NK-92 (cell line): ENCODE measurements around the gene NCK2.

ENCODE experiments used
- DNase-seq: peaks from one replicate; lab custom pipeline; 2025; ENCODE audit not compliant: unreplicated experiment; lab: John Stamatoyannopoulos, UW

The NCK2 gene

DNA sequence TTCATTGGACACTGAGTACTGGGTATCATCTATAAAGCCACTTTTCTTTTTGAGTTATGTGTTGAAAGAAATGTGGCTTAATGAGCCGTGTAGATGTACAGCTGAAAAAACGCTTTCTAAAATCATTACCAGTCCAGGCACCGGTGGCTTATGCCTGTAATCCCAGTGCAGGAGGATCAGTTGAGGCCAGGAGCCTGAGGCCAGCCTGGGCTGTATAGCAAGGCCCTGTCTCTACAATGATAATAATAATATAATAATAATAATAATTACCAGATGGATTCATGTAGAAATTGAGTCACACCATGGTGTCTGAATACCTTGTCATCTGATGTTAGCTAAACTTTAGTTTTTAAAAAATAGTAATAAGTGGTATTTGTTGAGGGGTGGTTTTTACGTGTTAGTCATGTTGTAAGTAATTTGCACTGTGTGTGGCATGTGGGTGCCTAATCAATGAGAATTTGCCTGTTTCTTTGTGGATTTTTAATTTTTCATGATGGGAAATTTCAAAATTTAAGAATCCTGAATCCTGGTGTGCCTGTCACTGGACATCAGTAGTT, 30.1 kb downstream of the NCK2 start:
- DNase-seq = no peak

DNA sequence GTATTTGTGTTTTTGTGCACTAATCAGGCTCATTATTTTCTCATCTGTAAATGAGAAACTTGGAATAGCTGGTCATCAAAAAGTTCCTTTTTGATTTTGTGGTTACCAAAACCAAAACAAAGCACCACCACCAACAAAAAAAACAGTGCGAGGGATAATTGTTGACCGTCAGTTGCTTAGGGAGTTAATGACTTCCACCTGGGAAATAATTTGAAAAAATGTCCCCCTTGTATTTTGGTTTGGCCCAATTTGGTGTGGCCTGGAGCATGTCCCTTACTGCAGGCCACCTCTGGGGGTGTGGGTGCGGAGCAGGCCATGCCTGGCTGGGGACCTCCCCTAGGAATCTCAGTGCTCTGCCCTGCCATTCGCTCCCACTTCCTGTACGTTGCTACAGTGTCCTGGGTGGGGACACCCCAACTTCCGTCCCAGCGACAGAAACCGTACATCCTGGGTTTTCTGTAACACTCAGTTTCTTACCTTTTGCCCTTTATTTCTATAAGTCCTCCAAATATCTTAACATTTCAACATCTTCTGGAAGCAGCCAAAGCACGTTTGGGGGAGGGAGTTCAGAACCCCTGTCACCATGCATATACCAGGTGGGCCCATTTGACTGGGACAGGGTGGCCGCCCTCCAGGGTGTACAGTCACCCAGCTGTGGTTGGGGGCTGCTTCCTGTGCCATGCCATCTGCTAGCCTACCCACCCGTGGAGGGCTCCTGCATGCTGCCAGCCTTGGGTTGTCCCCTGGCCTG, 31.3 kb downstream of the NCK2 start:
- DNase-seq = no peak

DNA sequence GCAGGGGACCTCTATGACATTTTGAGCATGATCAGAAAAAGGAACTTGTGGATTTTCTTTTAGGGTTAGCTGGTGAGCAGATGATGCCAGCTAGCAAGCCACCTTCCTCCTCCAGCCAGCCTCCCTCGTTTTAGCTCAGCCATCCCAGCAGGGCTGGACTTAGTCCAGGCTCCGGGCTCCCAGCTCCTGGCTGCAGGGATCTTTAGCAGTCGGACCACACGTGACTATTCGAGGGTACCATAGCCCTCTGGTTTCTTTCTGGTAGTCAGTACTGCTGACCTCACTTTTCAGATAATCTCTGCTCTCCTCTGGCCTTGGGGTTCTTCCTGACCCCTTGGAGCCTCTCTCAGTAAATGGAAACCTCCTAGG, 31.8 kb downstream of the NCK2 start:
- DNase-seq = no peak

DNA sequence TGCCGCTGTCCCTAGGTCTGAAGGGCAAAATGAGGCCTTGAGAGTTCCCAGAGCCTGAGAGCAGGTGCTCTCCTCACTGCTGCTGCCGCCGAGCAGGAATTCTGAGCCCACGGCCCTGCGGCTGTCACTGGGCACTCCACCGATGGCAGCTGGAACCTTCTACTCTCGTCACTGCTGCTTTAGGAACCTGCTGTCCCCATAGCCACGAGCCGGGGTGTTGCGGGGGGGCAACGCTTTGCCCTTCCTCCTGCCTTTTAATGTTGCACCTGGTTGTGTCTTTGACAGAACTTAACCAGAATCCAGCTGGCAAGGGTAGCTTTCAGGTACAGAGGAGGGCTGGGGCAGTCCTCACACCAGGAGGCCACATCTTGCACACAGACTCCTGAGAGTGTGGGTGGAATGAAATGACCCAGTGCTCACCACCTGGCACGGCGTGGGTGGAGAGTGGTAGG, 32.3 kb downstream of the NCK2 start:
- DNase-seq = no peak

DNA sequence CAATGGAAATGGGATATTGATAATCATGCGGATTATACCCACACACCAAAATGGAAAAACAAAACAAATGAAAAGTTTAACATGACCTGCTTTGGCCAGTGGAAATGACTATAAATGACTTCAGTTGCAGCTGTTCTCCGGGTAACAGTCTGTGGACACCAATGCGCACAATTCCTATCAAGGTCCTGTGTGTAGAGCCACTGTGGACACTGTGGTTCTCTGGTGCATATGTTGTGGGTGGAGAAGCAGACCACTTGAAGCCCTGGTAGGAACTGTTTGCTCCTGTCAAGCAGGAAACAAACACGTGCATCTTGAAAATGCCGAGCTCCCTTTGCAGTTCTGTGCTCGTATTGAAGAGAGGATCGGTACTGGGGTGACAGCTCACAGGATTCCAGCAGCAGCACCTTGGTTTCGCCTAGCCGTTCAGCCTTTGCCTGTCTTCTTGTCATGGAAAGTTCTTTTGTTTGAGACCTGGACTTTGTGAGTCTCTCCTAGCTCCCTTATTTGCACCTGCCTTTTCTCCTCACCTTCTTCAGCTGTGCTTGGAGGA, 32.9 kb downstream of the NCK2 start:
- no peak for DNase-seq

DNA sequence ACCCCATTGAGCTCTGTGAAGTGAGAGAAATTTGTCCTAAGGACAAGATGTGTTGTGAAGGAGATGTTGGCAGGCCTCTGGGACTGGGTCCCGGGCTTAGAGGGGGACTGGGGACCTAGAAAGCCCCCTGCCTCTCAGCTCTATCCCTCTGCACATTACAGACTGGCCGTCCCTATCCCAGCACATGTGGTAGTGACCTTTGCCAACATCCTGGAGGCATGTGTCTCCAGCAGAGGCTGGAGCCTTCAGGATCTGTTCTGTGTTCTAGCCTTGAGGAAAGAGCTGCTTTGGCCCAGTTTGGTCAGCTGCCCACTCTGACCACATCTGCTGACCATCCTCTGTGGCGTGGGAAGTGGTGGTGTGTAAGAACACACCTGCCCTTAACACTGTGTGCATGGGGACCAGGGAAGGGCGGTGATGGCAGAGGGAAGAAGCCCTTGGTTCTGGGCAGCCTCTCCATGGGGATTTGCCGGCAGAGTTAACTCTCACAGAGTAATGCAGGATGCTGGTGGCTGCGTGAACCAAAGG, 33.4 kb downstream of the NCK2 start:
- no peak for DNase-seq

DNA sequence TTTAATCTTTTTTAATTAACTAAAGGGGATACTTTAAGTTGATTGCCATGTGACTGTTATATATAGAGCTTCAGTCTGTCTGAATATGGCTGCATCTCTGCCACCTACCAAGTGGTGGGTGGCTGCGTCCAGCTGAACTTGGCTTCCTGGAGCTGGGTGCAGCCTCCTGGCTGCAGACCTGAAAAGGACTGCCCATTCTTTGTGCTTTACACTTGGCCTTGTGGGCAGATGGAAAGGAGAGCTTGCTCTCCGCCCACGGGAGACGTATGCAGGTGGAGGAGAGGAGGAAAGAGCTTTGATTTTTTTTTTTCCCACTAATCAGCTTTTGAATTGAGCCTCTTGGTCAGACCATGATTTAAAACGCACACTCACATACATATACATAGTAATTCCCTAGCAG, 34.7 kb downstream of the NCK2 start:
- DNase-seq = no peak

DNA sequence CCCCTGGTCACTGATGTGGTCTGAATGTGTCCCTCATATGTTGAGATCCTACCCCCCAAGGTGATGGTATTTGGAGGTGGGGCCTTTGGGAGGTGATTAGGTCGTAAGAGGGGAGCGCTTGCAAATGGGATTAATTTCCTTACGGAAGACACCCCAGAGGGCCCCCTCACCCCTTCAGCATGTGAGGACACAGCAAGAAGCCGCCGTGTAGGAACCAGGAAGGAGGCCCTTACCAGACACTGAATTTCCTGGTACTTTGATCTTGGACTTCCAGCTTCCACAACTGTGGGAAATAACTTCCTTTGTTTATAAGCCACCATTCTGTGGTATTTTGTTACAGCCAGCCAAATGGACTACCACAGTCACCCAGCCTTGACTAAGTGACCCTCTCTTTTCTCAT, 35.9 kb downstream of the NCK2 start:
- no peak for DNase-seq

DNA sequence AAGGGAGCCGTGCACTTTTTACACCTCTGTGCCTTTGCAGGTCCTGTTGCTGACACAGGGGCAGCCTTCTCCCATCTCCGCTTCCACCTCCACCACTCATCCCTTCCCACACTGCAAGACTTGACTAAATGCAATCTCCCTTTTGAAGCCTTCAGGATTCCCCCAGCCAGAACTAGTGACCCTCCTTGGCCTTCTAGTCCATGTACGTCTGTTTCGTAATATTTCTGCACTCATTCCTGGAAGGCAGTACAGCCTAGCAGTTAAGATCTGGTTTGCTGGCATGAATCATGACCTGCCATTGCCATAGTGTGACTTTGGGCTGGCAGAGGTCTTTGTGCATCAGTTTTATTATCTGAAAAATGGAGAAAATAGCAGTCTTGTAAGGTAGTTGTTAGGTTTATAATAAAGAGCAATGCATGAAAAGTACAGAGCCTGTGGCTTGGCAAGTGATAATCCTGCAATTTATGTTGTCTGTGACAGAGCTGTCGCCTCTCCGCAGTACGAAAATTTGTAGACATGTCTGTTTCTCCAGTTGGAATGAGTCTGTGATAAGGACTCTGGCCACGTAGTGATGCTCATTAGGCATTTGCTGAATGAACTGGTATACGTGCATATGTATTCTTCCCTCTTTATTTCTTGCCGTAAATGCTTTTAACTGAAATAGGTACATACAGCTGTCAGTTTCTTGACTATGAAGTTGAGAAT, 36.7 kb downstream of the NCK2 start:
- DNase-seq = no peak

DNA sequence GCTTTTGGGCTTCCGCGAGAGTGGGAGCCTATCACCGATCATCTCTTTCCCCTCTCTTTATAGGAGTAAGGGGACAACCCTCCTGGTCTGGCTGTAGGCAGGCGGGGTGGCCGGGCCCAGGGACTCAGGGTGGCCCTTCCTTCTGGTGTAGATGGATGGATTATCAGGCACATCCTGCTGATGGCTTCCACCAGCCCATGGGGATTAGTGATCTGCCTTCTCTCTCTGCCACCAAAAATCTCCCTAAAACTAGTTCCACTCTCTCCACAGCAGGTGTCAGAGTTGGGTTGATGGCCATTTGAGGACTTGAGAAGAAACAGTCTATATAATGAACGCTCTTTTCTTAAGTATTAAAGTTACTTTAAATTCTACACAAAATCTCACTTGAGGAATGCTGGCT, 37.4 kb downstream of the NCK2 start:
- no peak for DNase-seq

DNA sequence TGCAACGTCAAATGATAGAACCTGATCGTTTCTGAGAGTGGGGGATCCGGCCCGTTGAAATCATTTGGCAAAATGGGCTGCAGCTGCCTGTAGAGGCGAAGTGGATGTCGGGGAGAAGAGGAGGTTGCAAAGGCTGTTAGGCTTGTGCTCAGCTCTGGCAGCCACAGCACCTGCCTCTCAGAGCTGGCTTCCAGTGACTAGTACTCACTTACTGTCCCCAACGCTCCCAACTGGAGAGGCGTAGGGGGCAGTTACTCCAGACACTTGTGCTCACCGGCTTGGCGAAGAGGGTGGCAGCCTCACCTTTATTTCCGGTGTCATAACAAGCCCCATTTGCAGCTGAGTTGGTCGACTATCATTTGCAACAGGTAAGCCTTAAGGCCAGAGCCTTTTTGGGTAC, 37.9 kb downstream of the NCK2 start:
- DNase-seq = no peak

DNA sequence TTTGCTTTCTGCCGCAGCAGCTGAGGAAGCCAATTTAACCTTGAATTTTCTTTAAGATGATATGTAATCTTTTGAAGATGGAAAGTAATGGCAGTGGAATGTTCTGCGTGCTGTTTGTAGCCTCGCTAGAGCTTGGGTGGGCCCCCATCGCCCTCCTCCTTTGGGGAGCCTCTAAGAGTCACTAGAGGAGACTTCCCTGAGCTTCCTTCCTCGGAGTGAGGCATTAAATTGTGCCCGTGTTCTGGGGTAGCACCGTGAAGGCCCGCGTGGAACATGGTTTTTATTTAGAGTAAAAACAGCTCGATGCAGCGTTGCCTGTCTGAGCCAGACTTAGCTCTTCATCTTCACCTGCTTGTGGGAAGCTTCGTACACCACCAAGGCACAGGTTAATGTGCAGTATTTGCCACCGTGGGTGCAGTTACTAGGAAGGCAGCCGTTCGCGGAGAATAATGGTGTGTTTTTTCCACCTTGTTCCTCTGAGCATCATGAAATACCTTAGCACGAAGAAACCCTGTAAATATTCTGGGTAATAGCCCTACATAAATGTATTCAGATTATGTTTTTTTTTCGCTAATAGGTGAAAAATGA, 38.5 kb downstream of the NCK2 start:
- no peak for DNase-seq

DNA sequence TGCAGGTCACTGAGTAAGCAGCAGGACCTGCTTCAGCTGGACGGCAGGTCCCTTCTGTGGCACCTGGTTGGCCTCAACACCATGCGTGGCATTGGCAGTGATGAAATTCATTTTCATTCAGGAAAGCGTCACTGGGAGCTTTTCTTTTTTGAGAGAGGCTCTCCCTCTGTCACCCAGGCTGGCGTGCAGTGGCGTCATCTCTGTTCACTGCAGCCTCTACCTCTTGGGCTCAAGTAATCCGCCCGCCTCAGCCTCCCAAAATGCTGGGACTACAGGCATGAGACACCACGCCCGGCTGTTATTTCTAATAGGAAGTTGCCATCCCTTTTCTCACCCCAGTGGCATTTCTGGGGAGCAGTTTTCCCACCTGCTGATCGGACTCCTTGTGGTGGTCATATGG, 39.3 kb downstream of the NCK2 start:
- no peak for DNase-seq

DNA sequence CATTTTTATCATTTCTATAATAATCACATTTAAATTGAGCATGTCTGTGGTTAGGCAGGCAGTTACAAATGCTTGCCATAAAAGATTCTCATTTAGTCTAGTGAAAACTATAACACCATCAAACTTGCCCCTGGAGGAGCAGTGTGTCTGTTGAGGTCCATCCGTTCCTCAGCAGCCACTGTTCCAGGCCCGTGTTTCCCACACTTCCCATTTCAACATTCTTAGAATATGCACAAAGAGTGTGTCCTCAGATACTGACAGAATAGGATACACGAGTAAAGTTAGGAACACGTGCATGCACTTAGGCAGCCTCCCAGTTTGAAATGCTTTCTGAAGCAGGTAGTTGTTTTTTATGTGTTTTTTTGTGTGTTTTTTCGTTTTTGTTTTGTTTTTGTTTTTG, 39.9 kb downstream of the NCK2 start:
- DNase-seq = no peak

DNA sequence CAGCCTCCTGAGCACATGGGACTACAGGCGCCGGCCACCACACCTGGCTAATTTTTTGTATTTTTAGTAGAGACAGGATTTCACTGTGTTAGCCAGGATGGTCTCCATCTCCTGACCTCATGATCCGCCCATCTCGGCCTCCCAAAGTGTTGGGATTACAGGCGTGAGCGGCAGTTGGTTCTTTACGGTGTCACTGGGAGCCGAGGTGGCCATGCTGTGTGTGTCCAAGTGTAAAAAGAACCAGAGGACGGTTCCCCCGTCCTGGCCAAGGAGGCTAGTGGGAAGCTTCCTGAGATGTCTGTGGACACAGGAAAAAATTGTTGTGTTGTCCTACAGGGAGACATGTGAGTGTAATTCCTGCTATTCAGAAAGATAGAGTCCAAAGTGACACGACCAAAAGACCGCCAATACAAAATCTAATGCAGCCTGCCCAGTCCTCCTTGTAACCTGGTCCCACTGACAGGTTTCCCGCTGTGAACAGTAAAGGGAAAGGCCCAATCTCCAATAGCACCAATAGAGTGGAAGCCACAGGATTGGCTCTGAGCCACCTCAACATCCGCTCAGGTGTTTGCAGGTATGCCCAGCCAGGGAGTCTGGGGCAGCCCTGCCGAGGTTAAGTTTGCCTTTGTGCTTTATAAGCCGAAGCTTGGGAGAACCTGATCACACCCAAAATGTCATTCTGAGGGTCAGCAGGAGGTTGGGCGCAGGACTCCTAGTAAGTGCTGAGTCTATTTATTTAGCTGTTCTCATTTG, 40.6 kb downstream of the NCK2 start:
- no peak for DNase-seq

DNA sequence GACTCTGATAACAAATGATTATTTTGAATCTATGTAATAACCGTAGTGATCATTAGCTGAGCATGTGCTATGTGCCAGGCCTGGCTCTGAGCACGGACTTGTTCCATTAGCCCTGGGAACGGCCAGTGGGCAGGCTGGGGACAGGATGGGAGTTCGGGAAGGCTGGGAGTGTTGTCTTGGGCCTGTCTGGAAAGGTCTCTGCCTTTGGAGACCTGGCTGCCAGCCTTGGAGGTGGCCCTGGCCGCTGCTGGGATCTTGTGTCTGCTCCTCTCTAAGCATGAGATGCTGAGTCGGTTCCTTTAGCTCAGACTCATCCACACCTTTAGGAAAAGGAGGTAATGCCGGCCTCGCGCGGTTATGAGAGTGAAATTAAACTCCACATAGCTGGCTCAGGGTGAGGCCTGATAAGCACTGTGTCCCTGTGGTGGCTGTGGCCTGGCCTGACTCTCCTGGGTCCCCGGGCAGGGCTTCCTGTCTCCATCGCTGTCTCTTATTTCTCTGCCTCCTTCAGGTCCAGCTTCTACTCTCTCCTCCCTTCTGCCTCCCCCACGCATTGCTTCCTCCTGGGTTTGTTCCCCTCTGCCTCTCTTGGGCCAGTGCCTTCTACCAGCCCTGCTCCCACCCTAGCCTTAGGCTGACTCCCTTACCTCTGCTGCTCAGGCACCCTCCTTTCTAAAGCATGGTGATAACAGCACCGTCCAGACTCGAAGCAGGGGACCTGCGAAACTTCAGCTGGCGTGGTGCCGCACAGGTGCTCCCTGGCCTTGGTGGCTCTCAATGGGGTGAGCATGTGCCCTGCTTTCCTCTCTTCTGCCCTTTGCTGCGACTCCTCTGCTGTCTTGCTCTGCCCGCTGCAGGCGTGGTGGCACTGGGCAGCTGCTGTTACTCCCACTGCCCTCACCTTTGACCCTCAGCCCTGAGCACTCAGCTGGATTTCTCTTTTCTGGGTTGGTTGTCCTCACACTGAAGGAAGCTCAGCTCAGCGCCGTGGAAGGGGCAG, 41.8 kb downstream of the NCK2 start:
- no peak for DNase-seq

DNA sequence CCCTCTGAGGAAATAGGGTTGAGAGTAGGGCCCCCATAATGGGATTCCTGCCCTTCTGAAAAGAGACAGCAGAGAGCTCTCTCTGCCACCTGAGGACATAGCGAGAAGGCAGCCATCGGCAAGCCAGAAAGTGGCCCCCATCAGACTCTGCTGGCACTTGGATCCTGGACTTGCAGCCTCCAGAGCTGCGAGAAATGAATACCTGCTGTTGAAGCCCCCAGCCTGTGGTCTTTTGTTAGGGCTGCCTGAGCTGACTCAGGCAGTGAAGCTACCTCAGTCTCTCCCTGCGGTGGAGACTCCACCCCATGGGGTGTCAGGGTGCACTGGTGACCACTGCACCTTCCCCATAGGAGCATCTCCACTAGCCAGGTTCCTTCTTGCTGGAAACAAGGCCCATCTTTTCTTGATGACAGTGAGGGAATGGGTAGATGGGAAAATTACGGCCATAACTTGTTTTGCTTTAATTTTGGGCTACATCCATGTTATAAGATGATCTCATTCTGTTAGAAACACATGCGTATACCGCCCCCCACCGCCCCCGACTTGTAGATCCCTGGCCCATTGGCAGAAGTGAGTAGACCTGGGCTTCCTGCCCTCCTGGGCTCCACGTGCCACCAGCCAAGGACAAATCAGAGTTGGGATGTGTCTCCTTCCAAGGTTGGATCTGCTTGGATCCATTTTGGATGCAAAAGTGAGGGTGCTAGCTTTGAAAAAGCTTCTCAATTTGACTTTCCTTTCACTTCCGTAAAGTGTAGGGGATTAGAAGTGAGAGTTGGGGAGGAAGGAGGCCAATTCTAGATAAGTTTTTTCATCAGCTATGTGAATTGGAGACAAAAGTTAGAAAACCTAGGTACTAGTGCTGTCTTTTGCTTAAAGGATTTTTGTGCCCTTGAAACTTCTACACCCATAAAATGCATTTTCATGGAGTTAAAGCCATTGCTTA, 42.9 kb downstream of the NCK2 start:
- no peak for DNase-seq

DNA sequence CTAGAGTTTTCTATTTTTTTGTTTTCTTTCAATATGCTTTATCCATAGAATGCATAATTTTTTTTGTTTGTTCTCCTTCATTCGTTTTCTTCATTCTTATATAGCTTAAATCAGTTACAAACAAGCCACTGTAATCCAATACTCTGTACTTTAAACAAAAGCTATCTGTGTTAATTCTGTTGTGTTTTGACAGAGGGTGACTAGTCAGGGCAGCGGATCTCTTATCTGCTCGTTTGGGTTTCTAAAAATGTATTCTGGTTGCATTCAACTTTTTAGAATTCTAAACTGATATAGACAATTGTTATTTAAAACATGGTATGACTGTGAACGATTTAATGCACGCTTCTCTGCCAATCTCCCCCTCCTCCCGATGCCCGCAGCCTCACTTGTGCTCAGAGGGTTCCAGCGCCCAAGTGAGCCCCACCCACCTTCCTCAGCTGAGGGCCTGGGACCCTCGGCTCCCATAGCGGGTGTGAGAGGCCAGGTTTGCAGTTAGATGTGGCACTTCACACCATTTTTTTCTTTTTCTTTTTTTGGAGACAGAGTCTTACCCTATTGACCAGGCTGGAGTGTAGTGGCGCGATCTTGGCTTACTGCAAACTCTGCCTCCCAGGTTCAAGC, 44.1 kb downstream of the NCK2 start:
- no peak for DNase-seq
